ENCODE measurements around the gene ARHGAP23. TPM values are rescaled to one million over a fixed set of nuclear protein-coding genes. Genes with fewer than 3 reads are reported as not detected.

The ARHGAP23 gene
- total RNA-seq, 4 donors from 2014 or later, result 2.6 to 119 (median 15.2) TPM

DNA sequence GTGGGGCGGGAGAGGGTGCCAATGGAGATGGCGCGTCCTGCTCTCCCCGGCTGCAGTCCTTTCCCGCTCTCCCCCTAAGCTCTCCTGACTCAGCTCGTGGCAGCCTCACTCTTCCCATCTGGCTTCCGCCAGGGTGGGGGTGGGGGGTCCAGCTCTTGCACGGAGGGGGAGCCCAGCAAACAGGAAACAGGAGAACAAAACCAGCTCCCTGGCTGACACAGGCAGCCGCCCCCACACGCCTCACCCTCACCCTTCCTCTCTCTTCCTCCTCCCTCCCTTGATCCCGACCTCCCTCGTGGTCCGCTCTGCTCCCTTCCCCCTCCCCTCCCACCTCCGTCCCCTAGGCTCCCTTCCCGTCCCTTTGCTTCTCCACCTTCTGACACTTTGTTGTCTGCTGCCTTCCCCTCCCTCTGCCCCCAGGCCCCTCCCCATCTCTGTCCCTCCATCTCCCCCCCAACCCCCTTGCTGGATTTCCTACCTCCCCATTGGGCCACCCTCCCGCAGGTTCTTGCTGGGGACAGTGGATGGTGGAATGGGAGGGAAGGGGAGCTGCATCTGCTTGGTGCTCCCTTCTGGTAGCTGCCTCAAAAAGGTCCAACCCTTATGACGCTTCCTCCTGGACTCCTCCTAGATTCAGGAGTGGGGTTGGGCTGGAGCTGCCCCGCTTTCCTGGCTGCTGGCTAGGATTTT lies 23.7 kb downstream of the ARHGAP23 start:
- no peaks in the 10 kb centered on the region for H3K9me3 ChIP-seq
- peak; percentile 79 to 81 for DNase-seq
- intact Hi-C loops (cut with DNase I; ENCODE audit: low total_unique reads), result no loop called here
- H3K4me3 ChIP-seq, result no peak overlapping the region
- peak overlapping the region; percentile 76 to 88 for H3K27ac ChIP-seq
- H3K27me3 ChIP-seq, result no peaks in the 10 kb centered on the region
- no peaks in the 10 kb centered on the region for H3K36me3 ChIP-seq
- no peak for TF ChIP-seq POLR2A (IDR thresholded peaks at IDR 0.05)
- no peak for TF ChIP-seq CTCF (IDR thresholded peaks at IDR 0.05)
- peaks cover 4 to 30% of the 10 kb centered on the region in 2 donors for H3K4me1 ChIP-seq

- DNase-seq, result no peak
- Histone ChIP-seq H3K4me1 (peaks cover 4 to 30% of the 10 kb centered on the region in 2 donors), H3K27ac (peak overlapping the region; percentile 76 to 88)
Observed at GRCh38 chr17:38452719-38453118, 24.5 kb downstream of the ARHGAP23 start.

DNA sequence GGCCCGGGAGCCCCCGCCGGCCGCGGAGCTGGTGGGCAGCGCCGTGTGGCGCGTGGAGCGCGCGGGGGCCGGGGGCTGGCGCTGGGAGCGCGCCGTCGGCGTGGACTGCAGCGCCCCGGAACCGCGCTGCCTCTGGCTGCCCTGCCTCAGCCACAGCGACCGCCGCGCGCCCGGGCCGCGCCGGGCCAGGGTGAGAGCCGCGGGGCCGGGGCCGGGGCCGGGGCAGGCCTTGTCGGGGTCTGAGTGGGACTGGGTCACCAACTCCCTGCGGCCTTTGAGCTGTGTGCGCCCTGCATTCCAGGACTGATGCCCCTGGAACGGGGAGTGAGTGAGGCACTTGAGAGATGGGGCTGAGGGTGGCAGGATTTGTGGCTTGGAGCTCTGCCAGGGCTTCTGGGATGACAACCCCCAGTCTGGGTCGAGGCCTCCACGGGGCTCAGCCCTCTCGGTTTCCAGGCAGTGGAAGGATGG lies 25.7 kb downstream of the ARHGAP23 start:
- peak overlapping the region; percentile 17 to 29 for H3K4me3 ChIP-seq
- TF ChIP-seq CTCF (IDR thresholded peaks at IDR 0.05) (no peak), POLR2A (IDR thresholded peaks at IDR 0.05) (no peak)
- H3K36me3 ChIP-seq, result no peaks in the 10 kb centered on the region
- peak overlapping the region; percentile 82 to 88 for H3K27ac ChIP-seq
- DNase-seq, result peak; percentile 52 to 56
- no peaks in the 10 kb centered on the region for H3K27me3 ChIP-seq
- intact Hi-C loops (cut with DNase I; ENCODE audit: low total_unique reads), result no loop called here
- H3K9me3 ChIP-seq, result no peaks in the 10 kb centered on the region
- H3K4me1 ChIP-seq, result peaks cover 4 to 30% of the 10 kb centered on the region in 2 donors

More at GRCh38 chr17:38452719-38453118, 24.5 kb downstream of the ARHGAP23 start:
- Histone ChIP-seq H3K4me3 (no peak overlapping the region), H3K27me3 (no peaks in the 10 kb centered on the region), H3K9me3 (no peaks in the 10 kb centered on the region), H3K36me3 (no peaks in the 10 kb centered on the region)
- intact Hi-C loops (cut with DNase I; ENCODE audit: low total_unique reads), result no loop called here
- TF ChIP-seq POLR2A (IDR thresholded peaks at IDR 0.05), result no peak
- TF ChIP-seq CTCF (IDR thresholded peaks at IDR 0.05), result no peak

- Histone ChIP-seq H3K4me3 (peak overlapping the region; percentile 17 to 29), H3K27ac (peak overlapping the region; percentile 82 to 88), H3K36me3 (no peaks in the 10 kb centered on the region), H3K4me1 (peaks cover 4 to 30% of the 10 kb centered on the region in 2 donors), H3K27me3 (no peaks in the 10 kb centered on the region), H3K9me3 (no peaks in the 10 kb centered on the region)
- TF ChIP-seq CTCF (IDR thresholded peaks at IDR 0.05), result no peak
- TF ChIP-seq POLR2A (IDR thresholded peaks at IDR 0.05), result peak in 1 of 2 donors; percentile 15
- intact Hi-C loops (cut with DNase I; ENCODE audit: low total_unique reads), result no loop called here
- DNase-seq, result peak; percentile 80 to 87
Observed at GRCh38 chr17:38454532-38454931, 26.3 kb downstream of the ARHGAP23 start.

DNA sequence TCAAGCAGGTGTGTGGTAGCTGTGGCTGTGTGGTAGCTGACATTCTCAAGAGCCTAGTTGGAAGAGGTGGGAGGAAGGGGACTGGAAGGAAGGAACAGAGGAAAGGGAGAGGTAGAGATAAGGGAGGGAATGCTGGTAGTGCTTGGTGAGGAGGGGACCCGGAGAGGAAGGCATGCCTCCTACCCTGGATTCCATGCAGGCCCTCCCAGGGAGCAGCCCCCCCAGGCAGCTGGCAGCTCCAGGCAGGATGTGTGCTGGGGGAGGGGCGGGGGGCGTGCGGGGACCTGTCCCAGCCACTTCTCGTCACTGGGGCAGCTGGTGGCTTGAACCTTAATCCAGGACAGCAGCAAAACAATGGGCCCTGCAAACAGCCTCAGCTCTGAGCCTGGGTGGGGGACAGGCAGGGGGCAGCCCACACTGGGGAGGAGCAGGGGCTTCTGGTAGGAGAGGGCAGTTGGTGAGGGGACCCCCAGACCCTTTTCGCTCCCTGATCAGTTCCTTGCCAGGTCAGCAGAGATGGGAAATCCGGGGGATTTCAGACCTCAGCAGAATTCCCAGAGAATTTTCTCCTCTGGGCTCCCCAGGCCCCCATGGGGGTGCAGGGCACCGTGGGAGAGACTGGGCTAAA lies 27.1 kb downstream of the ARHGAP23 start:
- no peaks in the 10 kb centered on the region for H3K27me3 ChIP-seq
- TF ChIP-seq POLR2A (IDR thresholded peaks at IDR 0.05) (no peak), CTCF (IDR thresholded peaks at IDR 0.05) (no peak)
- H3K27ac ChIP-seq, result peak overlapping the region; percentile 82 to 88
- no peaks in the 10 kb centered on the region for H3K36me3 ChIP-seq
- H3K9me3 ChIP-seq, result no peaks in the 10 kb centered on the region
- H3K4me1 ChIP-seq, result peaks cover 4 to 30% of the 10 kb centered on the region in 2 donors
- intact Hi-C loops (cut with DNase I; ENCODE audit: low total_unique reads), result no loop called here
- H3K4me3 ChIP-seq, result no peak overlapping the region
- DNase-seq, result no peak
